HuH-7.5 (cell line): Measurements from ENCODE around the gene HLA-E.
A peak's percentile ranks its signal among the peaks of the same experiment; 100 is the strongest.

Experiments used
- DNase-seq: peaks from one replicate; pipeline ENCODE4 v3.0.0; 2011; ENCODE audit warnings: low spot score

The HLA-E gene

DNA sequence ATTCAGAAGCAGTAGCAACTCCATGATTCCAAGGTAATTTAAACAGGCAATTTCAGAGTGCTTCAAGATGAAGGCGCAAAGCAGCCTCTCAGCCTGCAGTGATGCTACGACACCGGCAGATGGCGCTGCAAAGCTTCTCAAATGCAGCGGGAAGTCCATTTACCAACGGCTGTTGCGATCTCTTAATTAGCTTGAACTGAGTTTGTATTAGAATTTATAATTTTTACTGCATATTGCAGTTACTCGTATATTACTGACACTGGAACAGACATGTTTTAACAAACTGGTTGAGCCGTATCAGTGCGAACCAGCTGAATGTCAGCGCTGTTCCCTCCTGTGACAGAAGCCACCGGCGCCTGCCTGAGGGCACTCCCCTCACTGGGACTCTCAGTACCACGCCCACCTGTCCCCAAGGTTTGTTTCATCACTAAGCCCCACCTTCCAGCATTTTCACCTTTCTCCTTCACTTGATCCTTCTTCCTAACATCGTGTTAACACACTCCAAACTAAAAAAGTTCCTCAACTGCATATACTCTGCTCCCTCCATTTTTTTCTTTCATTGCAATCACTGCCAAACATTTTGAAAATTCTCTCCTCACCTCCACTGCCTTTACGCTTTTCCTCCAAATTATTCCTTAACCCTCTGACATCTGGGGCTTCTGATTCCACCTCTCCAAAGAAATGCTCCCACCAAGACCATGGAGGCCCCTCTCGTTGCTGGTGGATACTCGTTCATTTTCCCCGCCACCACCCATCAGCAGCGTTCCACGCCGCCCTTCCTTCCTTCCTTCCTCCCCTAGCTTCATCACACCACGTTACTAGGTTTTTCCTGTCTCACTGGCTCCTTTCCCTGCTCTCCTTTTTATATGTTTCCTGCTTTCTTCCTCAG lies 52.5 kb downstream of the HLA-E start:
- DNase-seq = peak; percentile 28

DNA sequence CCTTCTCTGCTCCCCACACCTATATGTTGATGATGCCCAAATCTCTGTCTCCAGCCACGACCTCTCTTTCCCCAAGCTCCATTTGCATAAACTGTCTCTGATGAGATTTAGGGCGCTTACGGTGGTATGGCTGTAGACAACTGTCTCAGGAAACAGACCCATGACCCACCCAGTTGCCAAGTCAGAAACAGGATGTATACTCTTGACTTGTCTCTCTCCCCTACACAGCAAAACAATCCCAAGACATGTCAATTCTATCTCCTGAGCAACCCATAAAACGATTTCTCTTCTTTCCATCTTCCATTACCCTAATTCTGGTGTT lies 53.1 kb downstream of the HLA-E start:
- no peak for DNase-seq

DNA sequence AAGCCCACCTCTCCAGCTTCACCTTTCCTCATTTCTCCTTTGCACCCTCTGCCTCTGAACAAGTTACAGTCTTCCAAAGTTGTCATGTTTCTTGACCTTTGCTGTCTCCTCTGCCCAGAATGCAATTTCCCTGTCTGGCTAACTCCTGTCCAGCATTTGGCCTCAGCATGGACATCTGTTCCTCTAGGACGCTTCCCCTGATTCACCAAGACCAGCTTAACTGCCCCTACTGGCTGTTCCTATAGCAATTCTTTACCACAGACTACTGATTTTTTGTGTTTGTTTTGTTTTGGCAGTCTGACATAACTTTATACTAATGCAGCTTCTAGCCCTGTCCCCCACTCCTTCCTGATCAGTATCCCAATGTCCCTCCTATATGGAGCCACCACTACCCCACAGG lies 53.6 kb downstream of the HLA-E start:
- no peak for DNase-seq
